ENCODE results near the gene FANK1. TPM values are rescaled to one million over a fixed set of nuclear protein-coding genes. Genes with fewer than 3 reads are reported as not detected.

FANK1 gene
- total RNA-seq, result 0.71 and 1.4 TPM in 2 replicates

GRCh38 chr10:125896088-125896934, at the start of gene FANK1:
TSS of gene FANK1 (plus strand) at chr10:125896564. CDS start at chr10:125896643, 79 bp downstream.

GRCh38 chr10:125881192-125881591, 15.2 kb upstream of the FANK1 start, which contains the start of gene DHX32:
TSS of gene DHX32 (minus strand) at chr10:125881292. CDS start at chr10:125880824, 468 bp downstream.

Other genes with a start within 250 kb of the FANK1 start
- not detected in 2 replicates for gene TEX36, start 213.4 kb upstream of the FANK1 start, total RNA-seq
- gene EDRF1, start 176.9 kb upstream of the FANK1 start, total RNA-seq, result 15.2 and 19.6 TPM in 2 replicates
- gene MMP21, start 120.7 kb upstream of the FANK1 start, total RNA-seq, result not detected in 2 replicates
- 48.7 and 61.3 TPM in 2 replicates for gene UROS, start 73.3 kb upstream of the FANK1 start, total RNA-seq
- 42.2 and 44.7 TPM in 2 replicates for gene BCCIP, start 73.0 kb upstream of the FANK1 start, total RNA-seq
- 29.4 and 34.2 TPM in 2 replicates for gene DHX32, start 15.3 kb upstream of the FANK1 start, total RNA-seq